NCI-H446 (cell line): Measurements from ENCODE around the gene HSD17B3.
"Not testable (repeated sequence)": the region's sequence is repeated elsewhere in the genome, so short reads cannot be mapped to it uniquely, and the experiment has no call there.

Source experiments
- DNase-seq, 2 experiments: peaks; one replicate each; lab custom pipeline; 2025; lab: John Stamatoyannopoulos, UW

The HSD17B3 gene

DNA sequence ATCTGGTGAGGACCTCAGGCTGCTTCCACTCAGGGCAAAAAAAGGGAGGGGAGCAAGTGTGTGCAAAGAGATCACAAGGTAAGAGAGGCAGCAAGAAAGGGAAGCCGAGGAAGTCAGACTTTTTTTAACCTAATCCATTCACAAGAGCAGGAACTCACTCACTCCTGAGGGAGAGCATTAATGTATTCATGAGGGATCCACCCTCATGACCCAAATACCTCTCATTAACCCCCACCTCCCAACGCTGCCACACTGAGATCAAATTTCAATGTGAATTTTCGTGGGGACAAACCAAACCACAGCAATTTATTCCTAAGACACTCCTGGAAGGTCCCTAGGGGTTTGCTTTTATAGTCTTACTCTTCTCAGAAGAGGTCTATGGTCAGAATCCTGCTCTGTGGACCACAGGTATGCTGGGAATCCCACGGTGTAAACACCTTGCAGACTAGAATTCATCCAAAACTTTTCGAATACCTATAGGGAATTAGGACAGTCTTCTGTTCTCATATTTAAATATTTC is 108.7 kb downstream of the HSD17B3 start:
- DNase-seq, result no peak

DNA sequence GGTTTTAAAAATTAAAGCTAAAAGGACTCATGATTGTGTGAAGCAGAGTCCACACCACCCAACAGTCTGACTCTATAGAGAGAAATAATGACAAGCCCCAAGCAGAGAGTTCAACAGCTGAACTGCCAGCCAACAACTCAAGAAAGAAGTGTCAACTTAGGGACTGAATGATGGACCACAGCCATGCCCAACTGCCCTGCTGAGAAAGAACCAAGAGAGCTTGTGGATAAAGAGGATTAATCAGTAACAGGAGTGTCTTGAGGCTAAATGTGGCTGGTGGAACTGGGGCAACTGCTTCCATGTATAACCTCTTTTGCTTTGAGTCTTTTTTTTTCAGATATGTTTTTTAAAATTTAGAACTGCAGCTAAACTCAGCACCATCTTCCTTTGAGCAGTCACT is 109.3 kb downstream of the HSD17B3 start:
- no peak for DNase-seq

DNA sequence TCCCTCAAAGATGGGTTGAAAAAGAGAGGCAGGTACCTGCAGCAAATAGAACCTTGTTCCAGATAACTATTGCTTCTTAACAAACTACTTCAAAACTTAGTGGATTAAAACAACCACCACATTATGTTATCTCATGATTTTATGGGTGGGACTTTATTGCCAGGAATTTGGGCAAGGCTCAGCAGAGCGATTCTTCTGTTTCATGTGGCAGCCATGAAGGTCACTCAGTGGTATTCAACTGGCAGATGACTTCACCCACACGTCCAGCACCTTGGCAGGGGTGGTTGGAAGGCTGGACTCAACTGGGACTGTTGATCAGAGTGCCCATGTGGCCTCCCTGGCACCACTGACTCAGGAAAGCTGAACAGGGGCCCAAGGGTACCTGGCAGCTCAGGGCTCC is 112.0 kb downstream of the HSD17B3 start:
- DNase-seq, result no peak

DNA sequence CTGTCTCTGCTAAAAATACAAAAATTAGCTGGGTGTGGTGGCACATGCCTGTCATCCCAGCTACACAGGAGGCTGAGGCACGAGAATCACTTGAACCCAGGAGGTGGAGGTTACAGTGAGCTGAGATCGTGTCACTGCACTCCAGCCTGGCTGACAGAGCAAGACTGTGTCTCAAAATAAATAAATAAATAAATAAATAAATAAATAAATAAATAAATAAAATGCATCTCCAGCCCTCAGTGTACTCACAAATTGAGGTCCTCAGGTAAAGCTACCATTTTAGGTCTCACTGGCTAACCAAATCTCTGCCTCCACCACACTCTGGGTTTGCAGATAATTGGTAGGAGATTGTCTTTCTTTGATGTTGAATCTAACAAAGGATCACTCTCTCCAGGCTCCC is 112.4 kb downstream of the HSD17B3 start:
- not testable (repeated sequence) for DNase-seq

DNA sequence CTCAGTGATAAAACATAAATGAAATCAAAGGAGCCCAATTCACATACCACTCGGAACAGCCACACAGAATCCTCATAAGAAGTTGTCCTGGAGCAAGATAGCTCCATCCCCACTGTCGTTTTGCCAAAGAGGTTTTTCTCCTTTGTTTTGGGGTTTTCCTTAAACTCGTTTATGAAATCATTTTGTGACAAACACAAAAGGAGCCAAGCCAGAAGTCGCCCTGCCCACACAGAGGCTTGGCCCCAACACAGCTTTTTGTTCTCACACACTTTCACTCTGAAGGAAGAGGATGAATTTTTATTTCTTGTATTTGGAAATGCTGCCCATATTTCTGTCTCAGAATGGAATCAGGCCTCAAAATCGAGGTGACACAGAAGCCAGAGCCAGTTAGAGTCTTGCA is 113.4 kb downstream of the HSD17B3 start:
- no peak for DNase-seq

DNA sequence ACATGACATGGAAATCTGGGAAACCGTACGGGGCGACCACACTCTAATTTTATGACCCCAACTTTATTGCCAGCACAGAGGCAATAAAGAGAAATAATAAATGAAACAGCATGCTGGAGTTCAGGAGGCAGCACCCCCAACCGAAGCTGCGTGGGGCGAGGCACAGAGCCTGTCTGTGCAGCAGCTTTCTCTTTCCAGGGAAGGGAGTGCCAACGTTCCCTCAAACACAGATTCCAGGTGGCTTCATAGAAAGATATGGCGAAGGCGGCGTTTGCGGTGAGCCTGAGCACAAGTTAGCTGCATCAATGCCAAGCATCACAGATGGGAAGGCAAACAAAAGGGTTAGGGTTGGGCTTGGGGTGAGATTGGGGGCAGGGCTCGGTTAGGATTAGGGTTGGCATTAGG is 114.8 kb downstream of the HSD17B3 start:
- no peak for DNase-seq

DNA sequence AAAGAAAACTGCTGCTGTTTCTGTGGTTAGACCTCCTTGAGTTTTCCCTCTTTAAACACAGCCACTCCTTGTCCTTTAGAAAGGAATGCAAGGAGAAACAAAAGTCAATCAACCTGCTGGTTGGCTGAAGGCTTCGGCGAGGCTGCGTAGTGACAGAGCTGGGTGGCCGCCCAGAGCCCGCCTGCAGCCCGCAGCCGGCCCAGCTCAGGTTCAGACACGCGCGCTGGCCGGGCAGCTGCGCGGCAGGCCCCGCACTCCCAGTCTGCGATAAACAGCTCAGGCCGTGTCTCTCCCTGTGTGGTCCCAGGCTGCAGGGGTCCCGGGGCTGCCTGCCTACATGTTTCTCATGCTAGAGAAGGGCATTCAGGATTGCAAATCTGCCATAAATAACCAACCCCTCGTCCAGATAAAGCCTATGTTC is 115.4 kb downstream of the HSD17B3 start:
- DNase-seq, result no peak

DNA sequence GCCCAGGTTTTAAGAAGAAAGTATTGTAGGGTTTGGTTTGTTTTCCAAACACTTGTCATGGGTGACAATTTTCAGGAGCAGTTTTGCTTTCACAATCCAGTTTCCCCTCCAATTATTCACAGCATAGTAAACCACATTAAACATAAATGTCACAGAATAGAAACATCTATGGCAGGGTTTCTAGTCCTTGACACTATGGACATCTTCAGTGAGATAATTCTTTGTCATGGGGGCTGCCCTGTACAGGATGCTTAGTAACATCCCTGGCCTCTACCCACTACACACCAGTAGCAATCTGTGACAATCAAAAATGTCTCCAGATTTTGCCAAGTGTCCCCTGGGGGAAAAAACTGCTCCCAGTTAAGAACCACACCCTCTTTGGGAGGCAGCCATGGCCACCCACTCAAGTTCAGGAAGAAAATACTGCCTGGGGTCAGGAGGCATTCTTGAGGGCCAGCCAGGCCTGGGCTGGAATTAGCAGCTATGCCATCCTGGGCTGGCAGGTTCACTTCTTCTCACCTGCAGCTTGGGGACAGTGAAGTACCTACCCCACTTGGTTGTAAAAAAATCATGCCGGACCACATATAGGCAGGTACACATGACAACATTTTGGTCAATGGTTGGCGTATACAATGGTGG is 116.3 kb downstream of the HSD17B3 start:
- no peak for DNase-seq
